Sigmoid colon (tissue), 7 donors: Measurements from ENCODE around the gene TMEM247. TPM values are rescaled to one million over a fixed set of nuclear protein-coding genes. Genes with fewer than 3 reads are reported as not detected.

Source experiments
- DNase-seq: peaks from one replicate; pipeline ENCODE4 v3.0.0-alpha.2; 2019
- H3K27ac ChIP-seq, 4 donors: fragments of 200-600 bp; sonication (generic); one replicate each; pipeline ENCODE4 v1.5.1; 2016 to 2019; ENCODE audit warnings: mild to moderate bottlenecking in 1 of 4
- H3K27me3 ChIP-seq, 3 donors: fragments of 200-600 bp; sonication (generic); one replicate each; pipeline ENCODE4 v1.5.1; 2019; ENCODE audit warnings: mild to moderate bottlenecking in 1 of 3
- H3K36me3 ChIP-seq, 4 donors: fragments of 200-600 bp; sonication (generic); one replicate each; pipeline ENCODE4 v1.5.1; 2016 to 2019
- H3K4me1 ChIP-seq, 4 donors: fragments of 200-600 bp; sonication (generic); one replicate each; pipeline ENCODE4 v1.5.1; 2017 to 2019
- H3K4me3 ChIP-seq, 4 donors: fragments of 200-600 bp; sonication (generic); one replicate each; pipeline ENCODE4 v1.5.1; 2017 to 2019; ENCODE audit warnings: mild to moderate bottlenecking in 2 of 4, moderate library complexity in 1 of 4
- H3K9me3 ChIP-seq, 4 donors: fragments of 200-600 bp in 3 of 4; sonication (generic) in 3 of 4; one replicate each; pipeline versions ENCODE4 v1.5.1 to v1.6.1; 2013 to 2019
- EP300 ChIP-seq, 4 donors: sonication (generic); formaldehyde crosslinking; IDR thresholded peaks; one replicate each; pipeline ENCODE4 v1.6.1; 2017; ENCODE audit warnings: antibody characterized with exemption in 4 of 4
- POLR2A ChIP-seq, 2 donors: fragments of 450-650 bp; IDR thresholded peaks; one replicate each; pipeline ENCODE4 v1.6.1; 2016; ENCODE audit warnings: antibody characterized with exemption in 2 of 2, mild to moderate bottlenecking in 2 of 2, moderate library complexity in 2 of 2
- POLR2AphosphoS5 ChIP-seq, 4 donors: sonication (generic); formaldehyde crosslinking; IDR thresholded peaks; one replicate each; pipeline ENCODE4 v1.6.1; 2017; ENCODE audit warnings: antibody characterized with exemption in 4 of 4
- WGBS, 2 donors: extraction: QIAGEN DNeasy Blood & Tissue Kit; methylation state at CpG; one replicate each; pipeline ENCODE4 v1.1.7; 2013; 5-methylcytosine and 5-hydroxymethylcytosine counted together
- intact Hi-C: fragments of 100-400 bp; cut with DNase I; formaldehyde crosslinking; loops from one replicate; pipeline ENCODE4 v1.15.1; 2023
- polyA plus RNA-seq, 3 donors: library from polyadenylated mRNA; stranded (reverse); fragments of 200-250 nt; gene quantifications; one replicate each; pipeline ENCODE4 v1.2.3, GENCODE V29; 2013
- total RNA-seq, 4 donors: library from RNA; depleted of rRNA; stranded (reverse); fragments of >200 nt; gene quantifications; one replicate each; pipeline ENCODE4 v1.1.0, GENCODE V29; 2016
- TF ChIP-seq, protein P1 (sequence below), 4 experiments: fragments of 450-650 bp in 3 of 4; fragments of 200-600 bp in 1 of 4; IDR thresholded peaks; one replicate each; pipeline ENCODE4 v1.5.1; 2016 to 2019; ENCODE audit warnings: antibody characterized with exemption in 4 of 4, mild to moderate bottlenecking in 3 of 4, moderate library complexity in 2 of 4
- donor health status: healthy with polysubstance abuse.
- donor health status: Bipolar disorder and iron deficiency.
- donor health status: healthy.

Gene TMEM247
- total and polyA plus RNA-seq, 7 donors = not detected

GRCh38 chr2:46508312-46508711 is 28.9 kb downstream of the TMEM247 start:
- no peaks in the 10 kb centered on the region for H3K4me1 ChIP-seq
- TF ChIP-seq EP300 (IDR thresholded peaks at IDR 0.05) = no peak
- TF ChIP-seq POLR2AphosphoS5 (IDR thresholded peaks at IDR 0.05) = no peak
- no peak overlapping the region for H3K27ac ChIP-seq
- H3K27me3 ChIP-seq = no peaks in the 10 kb centered on the region
- no peaks in the 10 kb centered on the region for H3K36me3 ChIP-seq
- 94 to 95% methylated on average over 3 of the region's 3 CpGs for WGBS, 2 donors
- DNase-seq = no peak
- no peak overlapping the region for H3K4me3 ChIP-seq
- no peaks in the 10 kb centered on the region for H3K9me3 ChIP-seq
- intact Hi-C loops = no loop called here

DNA sequence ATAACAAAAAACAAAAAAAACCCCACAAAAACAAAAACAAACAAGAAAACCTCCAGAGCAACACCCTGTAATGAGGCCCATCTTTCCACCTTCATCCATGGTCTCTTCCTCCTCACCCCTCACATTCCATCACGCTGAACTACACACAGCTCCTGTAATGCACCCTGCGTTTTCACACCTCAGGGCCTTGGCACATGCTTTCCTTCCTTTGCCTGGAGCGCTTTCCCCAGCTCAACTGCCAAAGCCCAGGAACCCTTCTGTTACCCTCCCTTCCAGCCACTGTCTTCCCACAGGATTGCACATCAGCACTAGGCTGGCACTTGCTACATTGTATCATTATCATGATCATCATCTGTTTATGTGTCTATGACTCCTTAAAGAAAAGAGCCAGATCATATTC is 29.4 kb downstream of the TMEM247 start:
- no peak overlapping the region for H3K27ac ChIP-seq
- intact Hi-C loops = no loop called here
- H3K4me3 ChIP-seq = no peak overlapping the region
- H3K9me3 ChIP-seq = no peaks in the 10 kb centered on the region
- 94 to 97% methylated on average over 3 of the region's 3 CpGs for WGBS, 2 donors
- H3K27me3 ChIP-seq = no peaks in the 10 kb centered on the region
- no peak for DNase-seq
- TF ChIP-seq POLR2AphosphoS5 (IDR thresholded peaks at IDR 0.05) = no peak
- TF ChIP-seq, protein P1, sequence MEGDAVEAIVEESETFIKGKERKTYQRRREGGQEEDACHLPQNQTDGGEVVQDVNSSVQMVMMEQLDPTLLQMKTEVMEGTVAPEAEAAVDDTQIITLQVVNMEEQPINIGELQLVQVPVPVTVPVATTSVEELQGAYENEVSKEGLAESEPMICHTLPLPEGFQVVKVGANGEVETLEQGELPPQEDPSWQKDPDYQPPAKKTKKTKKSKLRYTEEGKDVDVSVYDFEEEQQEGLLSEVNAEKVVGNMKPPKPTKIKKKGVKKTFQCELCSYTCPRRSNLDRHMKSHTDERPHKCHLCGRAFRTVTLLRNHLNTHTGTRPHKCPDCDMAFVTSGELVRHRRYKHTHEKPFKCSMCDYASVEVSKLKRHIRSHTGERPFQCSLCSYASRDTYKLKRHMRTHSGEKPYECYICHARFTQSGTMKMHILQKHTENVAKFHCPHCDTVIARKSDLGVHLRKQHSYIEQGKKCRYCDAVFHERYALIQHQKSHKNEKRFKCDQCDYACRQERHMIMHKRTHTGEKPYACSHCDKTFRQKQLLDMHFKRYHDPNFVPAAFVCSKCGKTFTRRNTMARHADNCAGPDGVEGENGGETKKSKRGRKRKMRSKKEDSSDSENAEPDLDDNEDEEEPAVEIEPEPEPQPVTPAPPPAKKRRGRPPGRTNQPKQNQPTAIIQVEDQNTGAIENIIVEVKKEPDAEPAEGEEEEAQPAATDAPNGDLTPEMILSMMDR (IDR thresholded peaks at IDR 0.05) = no peak
- H3K4me1 ChIP-seq = no peaks in the 10 kb centered on the region
- no peaks in the 10 kb centered on the region for H3K36me3 ChIP-seq

DNA sequence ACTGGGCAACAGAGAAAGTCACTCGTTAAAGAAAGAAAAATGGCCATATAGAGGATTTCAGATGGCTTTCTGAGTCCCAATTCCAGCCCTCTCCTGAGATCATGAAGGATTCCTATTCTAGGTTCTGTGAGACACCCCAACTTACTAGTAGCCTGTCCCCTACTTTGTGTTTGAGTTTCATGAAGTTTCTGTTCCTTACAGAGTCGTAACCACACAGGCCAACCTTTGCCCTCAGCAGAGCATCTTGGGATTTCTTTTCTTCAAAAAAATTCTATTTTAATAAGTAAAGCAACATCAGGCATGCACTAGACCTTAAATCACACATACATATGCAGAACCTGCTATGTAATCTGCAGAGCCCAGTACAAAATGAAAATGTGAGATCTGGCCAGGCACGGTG is 30.4 kb downstream of the TMEM247 start:
- Histone ChIP-seq H3K9me3 (peaks cover 0 to 3% (median 0%) of the 10 kb centered on the region in 4 donors), H3K27me3 (no peaks in the 10 kb centered on the region), H3K4me3 (no peak overlapping the region), H3K36me3 (no peaks in the 10 kb centered on the region), H3K27ac (no peak overlapping the region), H3K4me1 (no peaks in the 10 kb centered on the region)
- TF ChIP-seq EP300 (IDR thresholded peaks at IDR 0.05) = no peak
- TF ChIP-seq POLR2A (IDR thresholded peaks at IDR 0.05) = no peak
- TF ChIP-seq POLR2AphosphoS5 (IDR thresholded peaks at IDR 0.05) = no peak
- TF ChIP-seq, protein P1 (IDR thresholded peaks at IDR 0.05) = no peak
- 82 to 87% methylated on average over 3 of the region's 3 CpGs for WGBS, 2 donors
- no peak for DNase-seq
- intact Hi-C loops = no loop called here

- peaks cover 0 to 5% (median 0%) of the 10 kb centered on the region in 4 donors for H3K9me3 ChIP-seq
- intact Hi-C loops = no loop called here
- no peaks in the 10 kb centered on the region for H3K36me3 ChIP-seq
- TF ChIP-seq POLR2A (IDR thresholded peaks at IDR 0.05) (no peak), POLR2AphosphoS5 (IDR thresholded peaks at IDR 0.05) (no peak), EP300 (IDR thresholded peaks at IDR 0.05) (no peak)
- TF ChIP-seq, protein P1 (IDR thresholded peaks at IDR 0.05) = no peak
- no peaks in the 10 kb centered on the region for H3K4me1 ChIP-seq
- no peak overlapping the region for H3K4me3 ChIP-seq
- H3K27ac ChIP-seq = no peak overlapping the region
- no peaks in the 10 kb centered on the region for H3K27me3 ChIP-seq
- WGBS, 2 donors = 89 to 92% methylated on average over 5 of the region's 5 CpGs
- DNase-seq = no peak
Observed at GRCh38 chr2:46510598-46511177, 31.3 kb downstream of the TMEM247 start.

DNA sequence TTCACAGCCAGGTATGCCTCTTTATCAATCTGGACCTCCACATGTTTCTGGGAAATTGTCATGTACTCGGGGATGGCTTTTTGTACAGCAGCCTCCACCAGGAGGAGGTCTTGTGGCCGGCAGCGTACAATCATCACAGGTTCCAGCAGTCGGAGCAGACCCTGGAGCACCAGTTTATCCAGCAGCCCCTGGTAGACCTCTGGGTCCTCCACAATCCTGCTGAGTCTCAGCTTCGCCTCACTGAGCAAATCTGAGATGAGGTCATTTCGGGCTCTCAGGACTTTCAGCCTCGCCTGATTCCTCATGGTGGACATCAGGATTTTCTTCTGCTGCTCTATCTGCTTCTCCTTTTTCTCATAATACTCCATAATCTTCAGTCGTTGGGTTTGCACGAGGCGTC is 32.8 kb downstream of the TMEM247 start:
- no peaks in the 10 kb centered on the region for H3K4me1 ChIP-seq
- TF ChIP-seq, protein P1 (IDR thresholded peaks at IDR 0.05) = no peak
- no peak for TF ChIP-seq EP300 (IDR thresholded peaks at IDR 0.05)
- TF ChIP-seq POLR2AphosphoS5 (IDR thresholded peaks at IDR 0.05) = no peak
- TF ChIP-seq POLR2A (IDR thresholded peaks at IDR 0.05) = no peak
- H3K27me3 ChIP-seq = no peaks in the 10 kb centered on the region
- 94 to 95% methylated on average over 10 of the region's 10 CpGs for WGBS, 2 donors
- no peaks in the 10 kb centered on the region for H3K36me3 ChIP-seq
- DNase-seq = no peak
- peaks cover 0 to 6% (median 3%) of the 10 kb centered on the region in 4 donors for H3K9me3 ChIP-seq
- intact Hi-C loops = no loop called here
- no peak overlapping the region for H3K4me3 ChIP-seq
- no peak overlapping the region for H3K27ac ChIP-seq
